CD8-positive, alpha-beta memory T cell (primary cell): ENCODE measurements around the gene EFCAB13. TPM values are rescaled to one million over a fixed set of nuclear protein-coding genes. Genes with fewer than 3 reads are reported as not detected.

Experiments
- CTCF ChIA-PET: fragments of 350-600 bp; sonication (Branson Sonifier 250); formaldehyde crosslinking; loops from one replicate; lab custom pipeline; 2021; ENCODE audit warnings: antibody characterized with exemption; lab: Charles Lee
- POLR2A ChIA-PET: fragments of 350-600 bp; sonication (Branson Sonifier 250); formaldehyde crosslinking; loops from one replicate; lab custom pipeline; 2021; ENCODE audit warnings: antibody characterized with exemption; lab: Charles Lee
- DNase-seq, 5 donors: peaks; one replicate each; pipeline versions ENCODE4 v3.0.0 to v3.0.0-alpha.2; 2020 to 2022; ENCODE audit warnings: mixed read lengths in 1 of 5
- H3K27ac ChIP-seq: one replicate; pipeline ENCODE4 v1.7.0; 2013; ENCODE audit warnings: low read depth, mild to moderate bottlenecking, low read length, moderate library complexity
- H3K27me3 ChIP-seq: 2 replicates; pipeline ENCODE4 v1.7.0; 2013; ENCODE audit warnings: low read length, mild to moderate bottlenecking; ENCODE audit not compliant: insufficient read depth, poor library complexity, severe bottlenecking
- H3K36me3 ChIP-seq: 2 replicates; pipeline ENCODE4 v1.7.0; 2013; ENCODE audit warnings: mild to moderate bottlenecking, low read length, moderate library complexity; ENCODE audit not compliant: insufficient read depth
- H3K4me1 ChIP-seq: 2 replicates; pipeline ENCODE4 v1.7.0; 2013; ENCODE audit warnings: mild to moderate bottlenecking, low read length, moderate library complexity; ENCODE audit not compliant: insufficient read depth
- H3K4me3 ChIP-seq: 2 replicates; pipeline ENCODE4 v1.7.0; 2013; ENCODE audit warnings: mild to moderate bottlenecking, low read length
- H3K9me3 ChIP-seq: 2 replicates; pipeline ENCODE4 v1.7.0; 2013; ENCODE audit warnings: mild to moderate bottlenecking, low read length
- H3K27ac Mint-ChIP-seq, 8 donors: one replicate each; pipeline ENCODE4 v1.8.0; 2020 to 2021; ENCODE audit warnings: mixed read lengths in 8 of 8, mild to moderate bottlenecking in 6 of 8, inconsistent platforms in 3 of 8, moderate library complexity in 3 of 8
- H3K27me3 Mint-ChIP-seq, 2 donors: one replicate each; pipeline ENCODE4 v1.8.0; 2020 to 2021; ENCODE audit warnings: mixed read lengths in 2 of 2, mild to moderate bottlenecking in 1 of 2, moderate library complexity in 1 of 2
- H3K36me3 Mint-ChIP-seq, 3 donors: one replicate each; pipeline ENCODE4 v1.8.0; 2020 to 2021; ENCODE audit warnings: mixed read lengths in 3 of 3, inconsistent platforms in 1 of 3, mild to moderate bottlenecking in 1 of 3
- H3K4me1 Mint-ChIP-seq, 3 donors: one replicate each; pipeline ENCODE4 v1.8.0; 2020 to 2021; ENCODE audit warnings: mixed read lengths in 3 of 3, inconsistent platforms in 1 of 3, mild to moderate bottlenecking in 1 of 3
- H3K4me3 Mint-ChIP-seq, 7 donors: one replicate each; pipeline ENCODE4 v1.8.0; 2020 to 2021; ENCODE audit warnings: mixed read lengths in 7 of 7, mild to moderate bottlenecking in 6 of 7, moderate library complexity in 4 of 7, inconsistent platforms in 2 of 7
- H3K9me3 Mint-ChIP-seq, 5 donors: one replicate each; pipeline ENCODE4 v1.8.0; 2020 to 2022; ENCODE audit warnings: mixed read lengths in 5 of 5, mild to moderate bottlenecking in 3 of 5, moderate library complexity in 2 of 5, inconsistent platforms in 1 of 5
- polyA plus RNA-seq: library from polyadenylated mRNA; unstranded; fragments of 300-500 nt; fragmentation: Illumina TruSeq; gene quantifications from one replicate; pipeline ENCODE4 v1.2.3, GENCODE V29; 2021
- total RNA-seq, 2 experiments: library from RNA; stranded (reverse); gene quantifications; one replicate each; pipeline ENCODE4 v1.2.3, GENCODE V29; 2021

EFCAB13 gene
- total and polyA plus RNA-seq, 3 experiments from 2014 or later = 1.4 to 4.8 (median 4.0) TPM

DNA sequence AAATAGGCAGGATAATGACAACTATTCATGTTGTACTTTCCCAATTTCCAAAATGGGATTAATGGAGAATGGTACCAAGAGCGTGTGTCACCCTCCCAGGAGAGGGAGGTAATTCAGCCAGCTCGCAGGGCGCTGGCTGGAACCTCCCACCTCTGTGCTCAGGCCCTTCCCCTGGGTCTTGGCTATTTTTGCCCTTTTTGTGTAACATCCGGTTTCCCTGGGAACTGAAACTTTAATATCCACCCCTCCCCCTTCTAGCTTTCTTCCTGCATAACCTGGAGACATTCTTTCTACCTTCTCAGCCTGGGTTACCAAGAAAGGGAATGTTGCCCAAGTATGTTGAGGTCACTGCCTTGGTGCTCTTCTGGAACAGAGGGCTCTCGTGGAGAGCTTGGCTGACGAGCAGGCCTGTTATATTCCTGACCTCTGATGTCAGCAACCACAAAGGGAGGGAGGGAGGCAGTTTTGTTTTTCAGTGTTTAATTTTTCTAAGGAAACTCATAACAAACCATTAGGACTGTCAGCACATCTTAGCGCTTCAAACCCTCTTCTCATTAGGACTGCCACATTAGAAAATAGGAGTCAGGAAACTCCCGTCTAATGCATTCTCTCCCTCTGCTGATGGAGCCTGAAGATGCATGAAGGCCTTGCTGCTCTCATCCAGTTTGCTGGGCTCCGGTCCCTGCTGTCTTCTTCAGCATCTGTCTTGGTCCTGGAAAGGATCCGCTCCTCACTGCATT lies 44.5 kb upstream of the EFCAB13 start:
- Mint-ChIP-seq H3K36me3 (no peaks in the 10 kb centered on the region), H3K9me3 (no peaks in the 10 kb centered on the region), H3K27ac (no peak overlapping the region), H3K4me3 (no peak overlapping the region), H3K27me3 (peaks cover 2 to 19% of the 10 kb centered on the region in 2 donors), H3K4me1 (no peaks in the 10 kb centered on the region)
- no peak for DNase-seq
- H3K27me3 ChIP-seq = no peaks in the 10 kb centered on the region
- no peak overlapping the region for H3K4me3 ChIP-seq
- POLR2A ChIA-PET = no interaction called here
- no peaks in the 10 kb centered on the region for H3K9me3 ChIP-seq
- no peaks in the 10 kb centered on the region for H3K36me3 ChIP-seq
- H3K4me1 ChIP-seq = no peaks in the 10 kb centered on the region
- CTCF ChIA-PET = no interaction called here
- H3K27ac ChIP-seq = no peak overlapping the region

DNA sequence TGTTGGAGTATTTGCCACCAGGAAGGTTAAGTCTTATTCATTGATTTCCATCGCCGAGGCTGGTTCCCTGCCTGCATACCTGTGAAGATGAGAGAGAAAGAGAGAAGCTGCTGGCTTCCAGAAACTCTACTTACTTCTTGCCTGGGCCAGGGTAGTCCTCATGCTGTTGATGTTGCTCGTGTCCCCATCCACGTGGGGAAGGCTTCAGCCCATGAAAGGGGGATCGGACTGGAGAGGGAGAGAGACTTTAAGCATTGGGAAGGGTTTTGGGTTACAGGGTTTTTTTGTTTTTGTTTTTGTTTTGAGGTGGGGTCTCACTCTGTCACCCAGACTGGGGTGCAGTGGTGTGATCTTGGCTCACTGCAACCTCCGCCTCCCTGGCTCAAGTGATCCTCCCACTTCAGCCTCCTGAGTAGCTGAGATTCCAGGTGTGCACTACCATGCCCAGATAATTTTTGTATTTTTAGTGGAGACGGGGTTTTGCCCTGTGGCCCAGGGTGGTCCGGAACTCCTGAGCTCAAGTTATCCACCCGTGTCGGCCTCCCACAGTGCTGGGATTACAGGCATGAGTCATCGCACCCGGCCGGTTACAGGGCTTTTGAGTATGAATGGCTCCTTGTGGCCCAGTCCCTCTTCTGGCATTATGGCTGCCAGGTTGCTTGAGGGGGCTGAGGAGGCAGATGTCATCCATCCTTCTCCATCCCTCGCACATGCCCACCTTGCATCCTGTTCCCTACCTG lies 43.5 kb upstream of the EFCAB13 start:
- Mint-ChIP-seq H3K36me3 (no peaks in the 10 kb centered on the region), H3K9me3 (no peaks in the 10 kb centered on the region), H3K27ac (no peak overlapping the region), H3K4me1 (no peaks in the 10 kb centered on the region), H3K4me3 (no peak overlapping the region), H3K27me3 (peaks cover 4 to 20% of the 10 kb centered on the region in 2 donors)
- no peaks in the 10 kb centered on the region for H3K9me3 ChIP-seq
- no peaks in the 10 kb centered on the region for H3K36me3 ChIP-seq
- no peaks in the 10 kb centered on the region for H3K4me1 ChIP-seq
- H3K27ac ChIP-seq = no peak overlapping the region
- no peaks in the 10 kb centered on the region for H3K27me3 ChIP-seq
- H3K4me3 ChIP-seq = no peak overlapping the region
- DNase-seq = no peak
- POLR2A ChIA-PET = no interaction called here
- CTCF ChIA-PET = no interaction called here

DNA sequence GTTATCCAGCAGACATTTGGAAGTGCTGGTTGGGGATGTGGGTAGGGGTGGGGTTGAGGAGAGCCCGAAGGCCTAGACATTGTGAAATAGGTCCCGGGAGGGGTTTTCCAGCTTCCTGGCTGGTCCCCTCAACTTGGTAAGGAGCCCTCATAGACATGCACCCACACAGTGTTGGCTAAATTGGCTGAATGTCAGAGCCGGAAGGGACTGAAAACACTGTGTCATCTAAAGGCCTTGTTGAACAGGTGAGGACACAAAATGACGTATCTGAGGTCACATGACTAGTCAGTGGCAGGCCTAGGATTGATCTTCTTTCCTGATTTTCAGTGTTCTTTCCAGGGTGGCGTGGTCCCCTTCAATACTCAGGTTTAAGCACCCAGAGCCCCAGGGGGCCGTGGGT lies 42.5 kb upstream of the EFCAB13 start:
- no peak for DNase-seq
- no peaks in the 10 kb centered on the region for H3K4me1 Mint-ChIP-seq
- H3K9me3 ChIP-seq = no peaks in the 10 kb centered on the region
- no peak overlapping the region for H3K4me3 Mint-ChIP-seq
- no peaks in the 10 kb centered on the region for H3K36me3 ChIP-seq
- ChIA-PET POLR2A (no interaction called here), CTCF (no interaction called here)
- H3K36me3 Mint-ChIP-seq = no peaks in the 10 kb centered on the region
- peaks cover 5 to 16% of the 10 kb centered on the region in 2 donors for H3K27me3 Mint-ChIP-seq
- H3K4me3 ChIP-seq = no peak overlapping the region
- H3K27ac ChIP-seq = no peak overlapping the region
- H3K4me1 ChIP-seq = no peaks in the 10 kb centered on the region
- H3K27ac Mint-ChIP-seq = peak overlapping the region in 1 of 8 donors; percentile 84
- no peaks in the 10 kb centered on the region for H3K27me3 ChIP-seq
- H3K9me3 Mint-ChIP-seq = no peaks in the 10 kb centered on the region

DNA sequence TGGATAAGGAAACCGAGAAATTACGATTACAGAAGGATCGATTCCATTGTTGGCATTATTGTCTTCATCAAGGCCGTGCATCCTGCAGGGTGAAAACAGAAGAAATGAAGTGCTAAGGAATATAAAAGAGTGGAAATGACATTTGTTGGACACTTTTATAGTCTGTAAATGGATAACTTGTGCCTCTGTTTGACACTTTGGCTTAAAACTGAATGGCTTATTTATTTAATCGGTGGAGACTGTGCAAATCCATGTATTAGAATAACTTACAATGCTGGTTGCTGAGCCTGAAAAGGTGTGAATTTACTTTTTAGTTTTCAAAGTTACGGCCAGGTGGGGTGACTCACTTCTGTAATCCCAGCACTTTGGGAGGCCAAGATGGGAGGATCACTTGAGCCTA lies 38.8 kb upstream of the EFCAB13 start:
- Histone ChIP-seq H3K27me3 (no peaks in the 10 kb centered on the region), H3K4me3 (no peak overlapping the region), H3K4me1 (no peaks in the 10 kb centered on the region), H3K27ac (no peak overlapping the region), H3K36me3 (no peaks in the 10 kb centered on the region), H3K9me3 (no peaks in the 10 kb centered on the region)
- Mint-ChIP-seq H3K4me3 (no peak overlapping the region), H3K9me3 (no peaks in the 10 kb centered on the region), H3K4me1 (no peaks in the 10 kb centered on the region), H3K27me3 (peaks cover 8 to 16% of the 10 kb centered on the region in 2 donors), H3K27ac (no peak overlapping the region), H3K36me3 (no peaks in the 10 kb centered on the region)
- DNase-seq = no peak
- CTCF ChIA-PET = no interaction called here
- POLR2A ChIA-PET = no interaction called here

DNA sequence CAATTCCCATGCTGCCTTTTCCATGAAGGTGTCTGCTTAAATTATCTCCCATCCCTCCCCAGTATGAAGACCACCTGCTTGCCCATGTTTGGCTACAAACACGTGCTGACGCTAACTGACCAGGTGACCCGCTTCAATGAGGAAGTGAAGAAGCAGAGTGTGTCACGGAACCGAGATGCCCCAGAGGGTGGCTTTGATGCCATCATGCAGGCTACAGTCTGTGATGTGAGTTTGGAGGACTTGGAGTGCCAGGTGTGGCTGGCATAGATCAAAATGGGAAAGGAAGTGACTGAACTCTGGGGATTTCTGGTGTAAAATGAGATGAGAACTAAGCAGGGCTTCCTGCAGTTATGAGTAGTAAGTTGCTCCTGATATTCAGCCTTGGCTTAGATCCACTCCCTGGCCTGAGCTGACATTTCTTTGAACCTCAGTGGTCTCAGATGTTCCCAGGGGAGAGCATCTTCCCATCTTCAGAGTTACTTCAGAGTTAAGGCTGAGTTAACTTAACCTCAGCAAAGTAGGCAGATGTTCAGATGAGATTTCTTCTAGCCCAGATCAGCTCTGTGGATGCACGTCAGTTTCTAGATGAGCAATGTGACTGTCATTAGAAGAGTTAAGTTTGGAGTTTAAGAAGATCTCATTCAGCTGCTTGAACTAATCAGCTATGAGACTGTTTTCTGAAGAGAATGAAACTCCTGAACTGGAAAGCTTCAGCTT lies 37.4 kb upstream of the EFCAB13 start:
- H3K27ac ChIP-seq = no peak overlapping the region
- ChIA-PET CTCF (no interaction called here), POLR2A (no interaction called here)
- no peaks in the 10 kb centered on the region for H3K9me3 Mint-ChIP-seq
- H3K4me1 ChIP-seq = no peaks in the 10 kb centered on the region
- no peak overlapping the region for H3K4me3 ChIP-seq
- no peak overlapping the region for H3K4me3 Mint-ChIP-seq
- H3K36me3 Mint-ChIP-seq = no peaks in the 10 kb centered on the region
- DNase-seq = no peak
- H3K27me3 ChIP-seq = no peaks in the 10 kb centered on the region
- no peaks in the 10 kb centered on the region for H3K9me3 ChIP-seq
- H3K27me3 Mint-ChIP-seq = peaks cover 8 to 16% of the 10 kb centered on the region in 2 donors
- H3K36me3 ChIP-seq = no peaks in the 10 kb centered on the region
- no peaks in the 10 kb centered on the region for H3K4me1 Mint-ChIP-seq
- no peak overlapping the region for H3K27ac Mint-ChIP-seq

DNA sequence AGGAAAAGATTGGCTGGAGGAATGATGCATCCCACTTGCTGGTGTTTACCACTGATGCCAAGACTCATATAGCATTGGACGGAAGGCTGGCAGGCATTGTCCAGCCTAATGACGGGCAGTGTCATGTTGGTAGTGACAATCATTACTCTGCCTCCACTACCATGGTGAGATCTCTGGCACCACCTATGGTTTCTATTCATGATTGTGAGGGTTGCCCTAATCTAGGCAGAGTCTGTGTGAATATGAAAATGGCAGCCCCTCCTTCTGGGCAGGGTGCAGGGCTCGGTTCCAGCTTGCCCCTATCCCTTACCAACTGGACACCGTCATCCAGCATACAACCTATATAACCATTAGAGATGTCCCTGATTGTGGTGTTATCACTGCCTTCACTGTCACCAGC lies 36.7 kb upstream of the EFCAB13 start:
- Mint-ChIP-seq H3K36me3 (no peaks in the 10 kb centered on the region), H3K27me3 (peaks cover 8 to 16% of the 10 kb centered on the region in 2 donors), H3K9me3 (no peaks in the 10 kb centered on the region), H3K4me1 (no peaks in the 10 kb centered on the region), H3K4me3 (no peak overlapping the region), H3K27ac (no peak overlapping the region)
- no peaks in the 10 kb centered on the region for H3K36me3 ChIP-seq
- H3K4me1 ChIP-seq = no peaks in the 10 kb centered on the region
- H3K9me3 ChIP-seq = no peaks in the 10 kb centered on the region
- H3K27ac ChIP-seq = no peak overlapping the region
- ChIA-PET CTCF (no interaction called here), POLR2A (no interaction called here)
- no peaks in the 10 kb centered on the region for H3K27me3 ChIP-seq
- no peak overlapping the region for H3K4me3 ChIP-seq
- DNase-seq = no peak

DNA sequence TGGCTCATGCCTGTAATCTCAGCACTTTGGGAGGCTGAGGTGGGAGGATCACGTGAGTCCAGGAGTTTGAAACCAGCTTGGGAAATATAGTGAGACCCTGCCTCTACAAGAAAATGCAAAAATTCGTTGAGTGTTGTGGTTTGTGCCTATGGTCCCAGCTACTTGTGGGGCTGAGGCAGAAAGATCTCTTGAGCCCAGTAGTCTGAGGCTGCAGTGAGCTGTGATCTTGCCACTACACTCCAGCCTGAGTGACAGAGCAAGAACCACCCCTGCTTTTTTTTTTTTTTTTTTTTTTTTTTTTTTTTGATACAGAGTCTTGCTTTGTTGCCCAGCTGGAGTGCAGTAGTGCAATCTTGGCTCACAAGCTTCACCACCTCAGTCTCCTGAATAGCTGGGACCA lies 36.1 kb upstream of the EFCAB13 start:
- Mint-ChIP-seq H3K27me3 (peaks cover 8 to 16% of the 10 kb centered on the region in 2 donors), H3K36me3 (no peaks in the 10 kb centered on the region), H3K4me3 (no peak overlapping the region), H3K9me3 (no peaks in the 10 kb centered on the region), H3K27ac (no peak overlapping the region), H3K4me1 (no peaks in the 10 kb centered on the region)
- H3K36me3 ChIP-seq = no peaks in the 10 kb centered on the region
- H3K27ac ChIP-seq = no peak overlapping the region
- POLR2A ChIA-PET = no interaction called here
- no peaks in the 10 kb centered on the region for H3K9me3 ChIP-seq
- CTCF ChIA-PET = no interaction called here
- no peak for DNase-seq
- H3K27me3 ChIP-seq = no peaks in the 10 kb centered on the region
- H3K4me3 ChIP-seq = no peak overlapping the region
- no peaks in the 10 kb centered on the region for H3K4me1 ChIP-seq

DNA sequence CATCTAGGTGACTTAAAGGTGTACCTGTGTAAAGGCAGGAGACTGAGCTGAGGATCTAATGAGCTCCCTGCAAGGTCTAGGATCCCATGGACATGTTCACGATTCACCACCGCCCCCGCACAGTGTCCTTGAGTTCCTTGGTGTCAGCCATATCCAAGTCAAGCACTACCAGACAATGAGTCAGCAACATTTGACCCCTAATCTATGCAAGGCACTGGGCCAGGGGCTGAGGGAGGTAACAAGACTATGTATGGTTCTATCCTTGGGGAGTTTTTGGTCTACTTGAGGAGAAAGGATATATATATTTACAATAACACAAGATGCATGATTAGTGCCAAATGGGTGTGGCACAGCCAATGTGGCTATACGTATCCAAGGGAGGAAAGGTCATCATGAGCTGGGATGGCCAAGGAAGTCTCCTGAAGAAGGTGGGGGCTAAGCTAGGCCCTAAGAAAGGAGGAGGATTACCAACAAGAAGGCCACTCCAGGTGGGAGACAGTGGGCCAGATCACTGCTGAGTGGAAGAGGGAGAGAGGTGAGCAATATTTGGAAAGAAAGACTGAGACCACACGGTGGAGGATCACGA lies 35.1 kb upstream of the EFCAB13 start:
- POLR2A ChIA-PET = no interaction called here
- no peaks in the 10 kb centered on the region for H3K36me3 ChIP-seq
- H3K9me3 ChIP-seq = no peaks in the 10 kb centered on the region
- Mint-ChIP-seq H3K27me3 (peaks cover 7 to 14% of the 10 kb centered on the region in 2 donors), H3K27ac (no peak overlapping the region), H3K9me3 (no peaks in the 10 kb centered on the region), H3K4me1 (no peaks in the 10 kb centered on the region), H3K4me3 (no peak overlapping the region), H3K36me3 (no peaks in the 10 kb centered on the region)
- no peak for DNase-seq
- no peaks in the 10 kb centered on the region for H3K27me3 ChIP-seq
- CTCF ChIA-PET = no interaction called here
- H3K4me3 ChIP-seq = no peak overlapping the region
- H3K4me1 ChIP-seq = no peaks in the 10 kb centered on the region
- peak overlapping the region; percentile 61 for H3K27ac ChIP-seq
